Astrocyte of the hippocampus (primary cell): ENCODE data around the gene THNSL1.
"Not testable (repeated sequence)": the region's sequence is repeated elsewhere in the genome, so short reads cannot be mapped to it uniquely, and the experiment has no call there.

Experiments
- DNase-seq: peaks from one replicate; pipeline ENCODE4 v3.0.0; 2011; ENCODE audit warnings: low read depth, low spot score

THNSL1 gene

DNA sequence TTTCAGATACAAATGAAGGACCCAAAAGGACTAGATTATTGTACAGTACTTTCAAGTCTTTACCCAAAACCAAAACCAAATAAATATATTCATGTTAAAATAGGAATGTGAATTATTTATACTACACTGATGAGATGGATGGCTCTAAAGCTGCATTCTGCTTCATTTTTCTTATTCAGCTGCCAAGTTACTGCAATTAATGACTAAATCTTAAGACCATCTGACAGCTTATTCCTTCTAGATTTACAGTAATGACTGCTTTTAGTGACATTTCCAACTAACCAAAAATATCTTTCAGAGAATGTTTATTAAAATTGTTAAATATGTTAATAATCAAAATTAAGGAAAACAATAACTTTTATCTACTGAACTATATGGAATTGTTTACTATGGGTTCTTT lies 21.3 kb upstream of the THNSL1 start:
- no peak for DNase-seq

DNA sequence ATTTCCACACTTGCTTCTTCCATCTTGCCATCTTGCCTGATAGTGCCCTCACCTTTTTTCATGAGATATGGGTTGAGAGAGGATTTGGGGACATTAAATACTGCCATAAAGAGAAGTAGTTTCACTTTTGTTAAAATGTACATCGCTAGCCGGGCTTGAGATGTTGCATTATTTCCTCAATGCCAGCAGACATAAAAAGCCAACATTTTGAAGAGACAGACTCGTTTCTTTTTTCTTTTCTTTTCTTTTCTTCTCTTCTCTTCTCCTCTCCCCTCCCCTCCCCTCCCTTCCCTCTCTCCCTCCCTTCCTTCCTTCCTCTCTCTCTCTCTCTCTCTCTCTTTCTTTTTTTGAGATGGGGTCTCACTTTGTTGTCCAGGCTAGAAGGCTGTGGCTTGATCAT lies 18.4 kb upstream of the THNSL1 start:
- no peak for DNase-seq

DNA sequence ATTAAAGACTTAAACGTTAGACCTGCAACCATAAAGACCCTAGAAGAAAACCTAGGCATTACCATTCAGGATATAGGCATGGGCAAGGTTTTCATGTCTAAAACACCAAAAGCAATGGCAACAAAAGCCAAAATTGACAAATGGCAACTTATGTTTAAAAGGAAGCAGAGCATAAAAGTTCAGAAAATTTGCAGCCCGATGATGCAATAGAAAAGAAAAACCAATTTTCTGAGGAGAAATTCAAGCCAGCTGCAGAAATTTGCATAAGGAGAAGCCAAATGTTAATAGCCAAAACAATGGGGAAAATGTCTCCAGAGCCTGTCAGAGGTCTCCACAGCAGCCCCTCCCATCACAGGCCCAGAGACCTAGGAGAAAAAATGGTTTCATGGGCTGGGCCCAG lies 4.8 kb upstream of the THNSL1 start:
- DNase-seq: not testable (repeated sequence)

DNA sequence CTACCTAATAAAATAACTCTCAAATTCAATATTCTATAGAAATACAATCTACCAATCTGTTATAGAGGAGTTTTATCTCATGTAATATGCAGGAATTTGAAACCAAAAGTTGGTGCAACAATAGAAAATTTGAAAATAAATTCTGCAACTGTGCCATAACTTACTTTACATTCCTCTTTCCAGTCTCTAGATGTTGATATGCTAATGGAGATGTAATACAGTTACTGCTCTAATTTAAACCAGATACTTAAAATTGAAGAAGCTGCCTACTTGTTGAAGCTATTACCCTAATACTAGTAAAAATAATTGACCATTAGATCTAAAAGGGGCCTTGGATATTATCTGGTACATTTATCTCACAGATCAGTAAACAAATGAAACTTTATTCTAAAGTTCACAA lies 1.8 kb upstream of the THNSL1 start:
- DNase-seq: no peak

DNA sequence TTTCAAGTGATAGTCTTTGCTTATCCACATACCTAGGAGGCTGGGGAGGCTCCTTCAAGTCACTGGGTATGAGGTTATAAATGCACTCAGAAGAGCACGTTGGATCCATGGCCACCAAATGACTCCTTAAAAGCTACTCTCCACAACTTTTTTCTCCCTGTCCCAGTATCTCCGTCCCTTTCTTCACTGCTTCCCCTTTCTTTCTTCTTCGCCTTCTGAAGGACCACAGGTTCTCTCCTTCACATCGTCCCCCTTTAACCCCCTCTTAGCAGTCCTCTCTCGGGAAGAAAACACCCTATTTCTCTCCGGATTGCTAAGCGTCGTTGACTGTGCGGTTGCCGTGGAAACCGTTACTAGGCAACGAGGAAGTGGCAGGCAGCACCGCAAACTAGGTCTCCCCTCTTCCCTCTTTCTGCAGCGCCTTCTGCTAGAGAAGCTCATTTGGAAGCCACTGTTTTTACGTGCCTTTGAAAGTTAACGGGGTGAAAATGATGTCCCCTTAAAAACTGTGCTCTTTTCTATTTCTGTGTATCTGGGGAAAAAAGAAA lies 510 bp upstream of the THNSL1 start, which contains the start of gene ENKUR:
Gene ENKUR, minus strand, starts transcription at position 331 of the 548 bp plus-strand sequence. Its CDS starts 222 bp downstream, at position 109.
- DNase-seq: peak; percentile 97

DNA sequence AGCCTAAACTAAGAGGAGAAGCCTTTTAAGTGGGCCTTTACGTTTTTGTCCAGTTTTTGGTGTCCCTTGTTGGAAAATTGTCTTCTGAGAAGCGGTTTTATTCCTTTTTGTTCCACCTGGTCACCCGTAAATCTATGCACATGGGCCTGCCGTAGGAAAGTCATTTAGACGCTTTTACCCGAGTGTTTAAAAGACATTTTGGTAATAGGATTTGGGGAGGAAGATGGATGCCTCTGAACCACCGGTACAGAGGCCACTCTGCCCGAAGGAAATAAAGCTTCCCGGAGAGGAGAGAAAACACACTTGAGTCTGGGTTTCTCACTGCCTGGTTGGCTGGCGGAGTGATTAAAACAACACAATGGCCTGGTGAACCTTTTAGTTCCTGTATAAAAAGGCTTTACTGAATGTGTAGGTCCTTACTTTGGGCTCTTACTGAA lies 760 bp downstream of the THNSL1 start:
- DNase-seq: no peak

DNA sequence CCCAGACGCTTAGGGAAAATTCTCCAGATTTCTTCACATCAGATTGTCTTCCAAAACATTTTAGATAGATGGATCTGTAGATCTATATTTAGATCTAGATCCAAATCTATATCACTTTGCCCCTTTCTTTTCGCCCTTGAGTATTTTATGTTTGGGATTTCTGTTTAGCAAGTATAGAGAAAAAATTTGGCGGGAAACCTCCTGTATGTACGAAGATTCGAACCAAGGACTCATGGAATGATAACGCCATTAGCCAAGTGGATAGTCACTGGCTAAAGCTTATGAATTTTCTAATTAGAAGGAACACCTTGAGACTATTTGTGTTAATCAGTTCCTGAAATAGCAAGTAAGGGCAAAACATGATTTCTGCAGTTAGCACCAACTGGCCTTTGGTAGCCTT lies 1.2 kb downstream of the THNSL1 start:
- no peak for DNase-seq

DNA sequence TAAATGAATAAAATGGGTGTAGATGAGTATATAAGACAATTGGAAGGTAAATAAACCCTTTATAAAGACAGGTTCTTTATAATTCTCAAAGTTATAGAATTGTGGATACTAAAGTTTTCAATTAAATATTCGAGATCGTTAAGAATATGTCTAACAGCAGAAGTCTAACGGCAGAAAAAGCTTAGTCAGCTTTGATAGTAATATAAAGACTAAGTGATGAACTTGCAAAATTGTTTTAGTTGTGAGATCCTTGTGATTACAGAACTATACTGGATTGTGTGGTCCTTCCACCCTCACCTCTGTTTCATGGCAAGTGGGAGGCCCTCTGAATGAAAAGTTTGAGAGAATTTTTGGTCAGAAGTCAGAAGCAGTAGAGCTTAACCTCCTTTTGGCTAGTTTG lies 2.3 kb downstream of the THNSL1 start:
- no peak for DNase-seq

DNA sequence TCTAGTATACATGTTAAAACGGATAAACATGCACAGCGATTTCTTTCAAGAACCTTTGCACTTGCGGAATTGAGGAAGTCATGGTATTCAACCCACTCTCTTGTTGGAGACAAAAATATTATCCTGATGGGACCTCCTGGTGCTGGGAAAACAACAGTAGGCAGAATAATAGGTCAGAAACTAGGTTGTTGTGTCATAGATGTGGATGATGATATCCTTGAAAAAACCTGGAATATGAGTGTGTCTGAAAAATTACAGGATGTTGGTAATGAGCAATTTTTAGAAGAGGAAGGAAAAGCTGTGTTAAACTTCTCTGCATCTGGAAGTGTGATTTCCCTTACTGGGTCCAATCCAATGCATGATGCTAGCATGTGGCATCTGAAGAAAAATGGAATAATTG lies 6.9 kb downstream of the THNSL1 start:
- DNase-seq: no peak

DNA sequence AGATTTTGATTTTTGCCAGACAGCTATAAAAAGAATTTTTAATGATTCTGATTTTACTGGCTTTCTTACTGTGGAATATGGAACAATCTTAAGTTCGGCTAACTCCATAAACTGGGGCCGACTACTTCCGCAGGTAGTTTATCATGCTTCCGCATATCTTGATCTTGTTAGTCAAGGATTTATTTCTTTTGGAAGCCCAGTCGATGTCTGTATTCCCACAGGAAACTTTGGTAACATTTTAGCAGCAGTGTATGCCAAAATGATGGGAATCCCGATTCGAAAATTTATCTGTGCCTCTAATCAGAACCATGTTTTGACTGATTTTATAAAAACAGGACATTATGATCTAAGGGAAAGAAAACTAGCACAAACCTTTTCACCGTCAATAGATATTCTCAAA lies 8.1 kb downstream of the THNSL1 start:
- no peak for DNase-seq

DNA sequence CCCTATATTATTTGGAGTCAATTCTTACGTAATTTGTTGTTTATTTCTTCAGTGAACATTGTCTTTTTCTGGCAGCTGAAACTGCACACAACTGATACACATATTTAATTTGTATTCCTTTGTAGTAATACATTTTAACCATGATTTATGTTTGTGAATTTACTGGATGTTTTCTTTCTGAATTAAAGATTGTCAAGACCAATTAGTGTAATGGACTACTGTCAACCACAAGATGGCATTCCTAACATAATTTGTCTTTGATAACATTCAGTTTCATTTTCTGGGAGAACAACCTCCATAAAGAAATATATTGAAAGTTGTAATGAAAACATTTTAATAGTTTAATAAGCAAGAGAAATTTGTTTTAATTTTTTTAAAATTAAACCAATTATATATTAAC lies 10.1 kb downstream of the THNSL1 start:
- DNase-seq: peak; percentile 24

DNA sequence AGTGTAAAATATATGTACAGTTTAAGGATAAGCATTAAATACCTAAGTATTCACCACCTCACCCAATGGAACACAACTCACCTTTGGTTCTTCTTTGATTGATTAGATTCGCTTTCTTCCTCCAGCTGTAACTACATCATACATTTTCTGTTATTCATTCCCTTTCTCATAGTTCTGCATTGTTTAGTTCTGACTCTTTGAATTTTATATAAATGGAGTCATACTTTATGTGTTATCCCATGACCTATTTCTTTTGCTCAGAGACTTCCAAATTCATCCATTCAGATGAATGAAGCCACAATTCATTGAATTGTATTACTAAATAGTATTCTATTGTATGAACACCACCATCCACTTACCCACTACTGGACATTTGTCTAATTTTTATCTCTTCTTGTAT lies 12.3 kb downstream of the THNSL1 start:
- DNase-seq: no peak

DNA sequence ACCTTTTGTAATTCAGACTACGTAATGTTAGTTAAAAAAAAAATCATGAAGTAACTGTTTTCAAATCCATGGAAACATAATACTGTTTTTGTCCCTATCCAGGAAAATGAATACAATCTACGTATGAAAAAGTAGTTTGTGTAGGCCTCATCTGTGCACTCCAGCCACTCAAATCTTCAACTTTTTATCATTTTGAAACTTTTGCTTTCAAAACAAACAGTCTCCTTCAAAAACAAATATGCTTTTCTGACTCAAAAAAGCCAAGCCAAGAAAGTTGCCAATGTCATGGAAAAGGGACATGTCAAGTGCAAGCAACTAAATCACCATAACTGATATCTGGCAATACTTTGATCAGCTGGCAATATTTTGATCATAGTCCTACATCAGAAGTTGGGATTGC lies 13.1 kb downstream of the THNSL1 start:
- no peak for DNase-seq

DNA sequence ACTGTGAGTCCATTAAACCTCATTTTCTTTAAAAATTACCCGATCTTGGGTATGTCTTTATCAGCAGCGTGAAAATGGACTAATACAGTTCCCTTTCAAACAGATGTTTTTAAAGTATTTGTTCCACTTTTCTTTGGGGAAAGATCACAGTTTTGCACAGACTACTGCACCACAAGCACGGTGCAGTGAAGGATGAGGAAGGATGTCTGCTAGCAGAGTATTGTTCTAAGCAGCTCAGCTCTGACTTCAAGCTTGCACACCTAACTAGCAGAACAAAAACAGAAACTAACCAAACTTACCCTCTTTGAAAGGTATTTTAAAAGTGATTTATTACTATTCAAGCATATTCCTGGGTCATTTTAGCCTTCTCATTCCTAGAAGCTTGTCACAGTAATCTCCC lies 20.0 kb downstream of the THNSL1 start:
- DNase-seq: no peak

DNA sequence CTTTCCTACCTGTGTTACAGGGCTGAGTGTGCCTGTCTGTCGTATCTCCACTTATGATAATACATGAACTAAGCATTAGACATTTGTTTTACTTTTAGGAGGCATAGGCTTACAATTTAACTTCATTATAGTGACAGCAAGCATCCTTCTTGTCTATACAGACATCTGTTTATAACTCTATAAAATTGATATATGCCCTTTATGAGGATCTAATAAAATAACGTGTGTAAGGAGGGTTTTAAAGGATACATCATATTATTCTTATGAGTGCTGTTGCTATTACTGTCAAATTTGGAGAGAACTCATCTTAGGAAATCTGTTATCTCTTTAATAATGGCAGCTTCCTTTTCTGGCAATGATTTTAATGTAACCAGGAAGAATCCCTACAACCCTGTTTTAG lies 21.9 kb downstream of the THNSL1 start:
- DNase-seq: no peak

DNA sequence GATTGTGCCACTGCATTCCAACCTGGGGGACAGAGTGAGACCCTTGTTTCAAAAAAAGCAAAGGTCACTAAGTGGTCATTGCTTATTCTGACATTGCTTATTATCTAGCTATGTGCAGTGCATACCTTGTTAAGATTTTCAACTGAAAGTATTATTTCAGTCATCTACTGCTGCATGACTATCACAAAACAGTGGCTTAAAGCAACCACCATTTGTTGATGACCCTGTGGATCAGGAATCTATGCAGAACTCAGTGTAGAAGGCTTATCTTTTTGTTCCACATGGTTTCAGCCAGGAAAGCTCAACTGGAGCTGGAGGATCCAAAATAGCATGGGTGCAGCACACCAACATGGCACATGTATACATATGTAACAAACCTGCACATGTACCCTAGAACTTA lies 23.1 kb downstream of the THNSL1 start:
- no peak for DNase-seq

DNA sequence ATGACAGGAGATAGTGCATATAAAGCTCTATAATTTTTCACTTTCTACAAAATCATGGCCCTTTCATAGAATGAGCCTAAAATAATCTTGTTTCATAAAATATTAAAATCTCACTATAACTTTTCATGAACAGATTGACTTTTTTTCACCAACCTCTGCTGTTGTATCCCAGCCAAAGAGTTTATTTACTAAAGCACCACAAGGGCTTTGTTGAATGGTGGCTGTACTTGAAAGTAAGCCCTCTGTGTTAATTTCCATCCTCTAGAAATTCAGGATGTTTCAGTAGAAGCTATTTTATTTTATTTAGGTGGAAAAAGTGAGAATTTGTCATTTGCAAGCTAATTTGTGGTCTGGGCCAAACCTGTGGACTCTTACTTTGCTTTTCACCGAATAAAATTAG lies 30.2 kb downstream of the THNSL1 start:
- no peak for DNase-seq

DNA sequence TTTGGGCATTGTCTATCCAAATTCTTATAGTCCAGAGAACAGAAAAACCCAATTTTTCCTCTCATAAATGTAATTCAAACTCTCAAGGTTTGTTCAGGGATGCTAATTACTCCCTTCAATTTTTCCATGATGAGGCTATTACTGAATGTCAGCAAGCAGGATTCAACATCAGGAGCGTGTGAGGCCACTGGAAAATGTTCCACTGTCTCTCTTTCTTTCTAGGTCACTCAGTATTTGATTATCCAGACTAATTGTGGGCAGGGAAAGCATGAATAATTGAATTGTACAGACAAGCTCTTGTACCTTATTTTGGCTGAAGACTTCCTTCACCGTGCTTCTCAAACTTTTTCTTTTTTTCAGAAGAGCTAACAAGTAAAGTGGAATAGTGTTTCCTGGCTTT lies 30.7 kb downstream of the THNSL1 start:
- DNase-seq: peak; percentile 31

DNA sequence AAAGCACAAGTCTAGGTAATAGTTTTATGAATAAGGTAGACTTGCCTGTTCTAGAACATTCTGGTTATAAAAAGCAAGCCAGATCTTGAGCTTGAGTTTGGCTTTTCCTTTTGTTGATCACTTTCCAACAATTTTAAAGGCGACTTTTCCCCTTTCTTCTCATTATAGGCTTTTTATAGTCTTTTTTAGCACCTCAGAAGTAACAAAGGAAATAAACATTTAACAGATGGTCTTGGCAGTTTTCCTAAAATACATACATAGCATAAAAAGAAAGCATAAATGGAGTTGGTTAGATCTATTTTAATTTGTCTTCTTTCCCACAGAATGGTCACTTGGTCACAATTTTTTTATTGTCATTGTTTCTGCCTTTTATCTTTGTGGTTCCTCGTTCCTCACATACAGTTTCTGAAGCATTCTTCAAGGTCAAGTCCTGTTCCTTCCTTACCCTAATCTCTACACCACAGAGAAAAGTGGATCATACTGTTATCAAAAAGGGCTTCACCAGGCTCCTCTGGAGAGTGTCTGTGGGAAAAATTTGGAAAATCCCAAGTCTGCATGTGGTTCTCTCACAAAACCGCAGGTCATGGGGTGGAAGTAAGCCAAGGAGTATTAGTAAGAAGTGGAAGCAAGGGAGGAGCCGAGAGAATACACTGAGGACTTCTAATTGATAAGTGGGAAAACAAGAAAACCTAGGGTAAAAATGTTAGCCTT lies 31.3 kb downstream of the THNSL1 start:
- peak; percentile 84 for DNase-seq

DNA sequence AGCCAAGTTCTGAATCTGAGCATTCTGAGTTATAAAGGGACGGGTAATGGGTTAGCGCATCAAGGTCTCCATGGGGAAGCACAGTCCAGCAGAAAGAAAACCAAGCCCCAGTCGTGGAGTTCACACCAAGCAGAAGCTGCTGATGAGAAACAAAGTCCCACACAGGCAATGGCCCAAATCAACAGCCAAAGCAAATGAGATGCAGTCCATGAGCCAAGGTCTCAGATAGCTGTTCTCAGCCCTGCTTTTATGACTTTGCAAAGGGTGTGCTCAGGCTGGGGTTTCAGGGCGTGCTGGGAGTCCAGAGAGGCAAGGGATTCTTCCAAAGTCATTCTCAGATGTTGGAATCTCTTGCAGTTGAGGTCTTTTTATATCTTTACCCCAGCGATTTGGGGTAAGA lies 32.0 kb downstream of the THNSL1 start:
- peak; percentile 33 for DNase-seq

DNA sequence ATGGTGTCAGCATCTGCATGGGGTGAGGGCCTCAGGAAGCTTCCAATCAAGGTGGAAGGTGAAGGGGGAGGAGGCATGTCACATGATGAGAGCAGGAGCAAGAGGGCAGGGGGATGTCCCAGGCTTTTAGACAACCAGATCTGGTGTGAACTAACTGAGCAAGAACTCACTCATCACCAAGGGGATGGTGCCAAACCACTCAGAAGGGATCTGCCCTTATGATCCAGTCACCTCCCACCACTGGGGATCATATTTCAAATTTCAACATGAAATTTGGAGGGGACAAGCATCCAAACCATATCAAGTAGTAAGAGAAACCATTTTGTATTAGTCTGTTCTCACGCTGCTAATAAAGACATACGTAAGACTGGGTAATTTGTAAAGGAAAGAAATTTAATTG lies 33.6 kb downstream of the THNSL1 start:
- DNase-seq: no peak

DNA sequence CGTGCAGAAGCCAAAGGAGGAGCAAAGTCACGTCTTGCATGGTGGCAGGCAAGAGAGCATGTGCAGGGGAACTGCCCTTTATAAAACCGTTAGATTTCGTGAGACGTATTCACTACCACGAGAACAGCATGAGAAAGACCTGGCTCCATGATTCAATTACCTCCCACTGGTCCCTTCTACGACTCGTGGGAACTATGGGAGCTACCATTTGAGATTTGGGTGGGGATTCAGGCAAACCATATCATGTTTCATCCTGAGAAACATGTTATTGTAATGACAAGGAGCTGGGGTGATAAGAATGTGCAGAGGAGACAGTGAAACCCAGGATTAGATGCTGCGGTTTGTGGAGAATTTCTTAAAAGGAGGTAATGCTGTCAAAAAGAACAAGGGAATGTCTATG lies 34.0 kb downstream of the THNSL1 start:
- no peak for DNase-seq

DNA sequence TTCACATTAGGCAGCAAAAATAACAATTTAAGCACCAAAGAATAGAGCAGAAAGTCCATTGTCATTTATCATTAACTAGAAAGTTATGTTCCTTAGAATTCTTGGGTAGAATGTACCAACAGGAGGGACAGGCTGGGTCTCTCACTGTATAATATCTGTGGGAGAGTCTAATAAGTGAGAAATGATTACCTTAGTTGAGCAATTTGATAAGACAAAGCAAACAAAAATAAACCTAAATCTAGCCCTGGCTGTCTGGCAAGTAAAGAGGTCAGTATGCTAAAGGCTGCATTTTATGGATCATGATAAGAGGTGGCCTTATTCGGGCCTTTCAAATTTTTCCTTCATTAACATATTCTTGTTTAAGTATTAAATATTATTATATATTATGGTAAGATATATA lies 35.6 kb downstream of the THNSL1 start:
- no peak for DNase-seq

DNA sequence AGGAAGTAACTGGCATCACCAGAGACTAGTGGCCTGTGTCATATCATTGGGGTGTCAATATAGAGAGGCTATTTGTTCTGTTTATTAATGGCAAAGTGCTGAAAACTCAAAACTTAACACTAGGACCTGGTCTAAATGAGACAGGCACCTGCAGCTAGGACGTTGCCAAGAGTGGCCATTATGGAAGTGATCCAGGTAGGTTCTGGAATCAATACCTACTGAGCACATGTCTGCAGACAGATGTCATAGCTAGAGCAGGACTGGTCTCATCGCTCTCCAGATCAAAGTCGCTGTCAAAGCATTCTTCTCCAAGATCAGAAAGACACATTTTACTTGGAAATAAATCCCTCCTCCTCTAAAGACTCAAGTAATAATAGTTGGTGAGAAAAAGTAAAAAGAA lies 40.3 kb downstream of the THNSL1 start:
- no peak for DNase-seq
